Epithelial cell of proximal tubule (primary cell): ENCODE results near the gene AQP9. TPM values are rescaled to one million over a fixed set of nuclear protein-coding genes. Genes with fewer than 3 reads are reported as not detected.

Experiments
- DNase-seq: peaks from one replicate; pipeline ENCODE4 v3.0.0-alpha.2; 2011; ENCODE audit warnings: low read depth
- H3K4me3 ChIP-seq: 2 replicates; pipeline ENCODE4 v1.5.1; 2011; ENCODE audit warnings: low read depth, mild to moderate bottlenecking, low read length
- CTCF ChIP-seq: conservative IDR thresholded peaks from 2 replicates; pipeline ENCODE4 v1.5.1; 2012; ENCODE audit warnings: low read depth, mild to moderate bottlenecking, low read length
- total RNA-seq: library from RNA; depleted of rRNA; stranded (reverse); fragments of >200 nt; gene quantifications from 2 replicates; pipeline ENCODE4 v1.2.3, GENCODE V29; 2015

AQP9 gene
- total RNA-seq, 1 donor from 2014 or later, result not detected

DNA sequence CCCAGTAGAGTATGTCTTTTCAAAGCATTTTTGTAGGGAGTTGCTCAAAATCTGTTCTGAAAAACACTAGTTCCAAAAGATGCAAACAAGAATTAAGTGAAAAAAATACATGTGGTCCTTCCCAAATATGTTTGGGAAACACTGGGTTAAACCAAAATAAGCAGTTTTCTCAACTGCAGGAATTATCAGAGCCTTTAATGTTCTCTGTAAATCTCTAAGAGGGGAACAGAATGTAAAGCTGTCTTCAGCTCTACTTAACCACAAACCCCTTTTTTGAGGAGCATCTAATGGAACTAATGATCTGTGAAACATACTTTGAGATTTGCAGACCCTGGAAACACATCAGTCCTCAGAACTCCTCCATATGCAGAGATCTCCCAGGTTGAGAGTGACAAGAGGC is 9.9 kb downstream of the AQP9 start:
- no peak overlapping the region for H3K4me3 ChIP-seq
- no peak for TF ChIP-seq CTCF
- DNase-seq, result no peak

GRCh38 chr15:58148633-58149445 is 10.7 kb downstream of the AQP9 start:
- no peak overlapping the region for H3K4me3 ChIP-seq
- DNase-seq, result no peak
- TF ChIP-seq CTCF, result no peak

- TF ChIP-seq CTCF, result no peak
- H3K4me3 ChIP-seq, result no peak overlapping the region
- DNase-seq, result no peak
These were observed 16.6 kb downstream of the AQP9 start for GRCh38 chr15:58154769-58155168.

DNA sequence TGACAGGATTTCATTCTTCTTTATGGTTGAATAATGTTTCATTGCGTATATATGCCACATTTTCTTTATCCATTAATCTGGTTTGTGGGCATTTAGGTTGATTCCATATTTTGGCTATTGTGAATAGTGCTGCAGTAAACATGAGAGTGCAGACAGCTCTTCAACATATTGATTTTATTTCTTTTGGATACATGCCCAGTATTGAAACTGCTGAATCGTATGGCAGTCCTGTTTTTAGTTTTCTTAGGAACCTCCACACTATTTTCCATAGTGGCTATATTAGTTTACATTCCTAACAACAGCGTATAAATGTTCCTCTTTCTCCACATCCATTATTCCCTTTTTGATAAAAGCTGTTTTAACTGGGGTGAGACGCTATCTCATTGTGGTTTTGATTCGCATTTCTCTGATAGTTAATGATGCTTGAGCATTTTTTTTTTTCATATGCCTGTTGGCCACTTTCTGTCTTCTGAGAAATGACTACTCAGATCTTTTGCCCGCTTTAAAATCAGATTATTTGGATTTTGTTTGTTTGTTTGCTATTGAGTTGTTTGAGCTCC is 21.7 kb downstream of the AQP9 start:
- no peak for TF ChIP-seq CTCF
- H3K4me3 ChIP-seq, result no peak overlapping the region
- no peak for DNase-seq

DNA sequence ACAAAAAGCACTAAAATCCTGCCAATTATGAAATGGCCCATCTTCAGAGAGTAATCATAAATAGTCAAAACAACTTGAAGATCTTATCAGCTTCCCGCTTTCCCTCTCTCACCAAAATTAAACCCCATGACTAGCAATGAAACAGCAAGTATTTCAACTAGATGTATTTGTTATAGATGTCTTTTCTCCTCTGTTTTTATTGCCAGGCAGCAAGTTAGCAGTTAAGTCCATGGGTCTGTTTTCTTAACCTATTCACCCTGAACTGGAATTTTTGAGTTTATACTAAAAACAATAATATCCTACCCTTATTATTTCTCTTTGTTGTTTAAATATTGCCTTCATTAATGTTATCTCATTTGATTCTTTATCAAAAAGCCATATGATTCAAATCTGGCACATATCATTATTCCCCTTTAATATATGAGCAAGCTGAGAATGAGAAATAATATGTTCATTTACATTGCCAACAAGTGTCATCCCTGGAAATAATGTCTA is 23.3 kb downstream of the AQP9 start:
- TF ChIP-seq CTCF, result no peak
- no peak overlapping the region for H3K4me3 ChIP-seq
- DNase-seq, result no peak

- DNase-seq, result no peak
- TF ChIP-seq CTCF, result no peak
- H3K4me3 ChIP-seq, result no peak overlapping the region
These were observed 25.8 kb downstream of the AQP9 start for GRCh38 chr15:58163985-58164384.
